ENCODE results near the gene NOL8.

GRCh38 chr9:92324889-92325268 lies 271 bp downstream of the NOL8 start:
- TF ChIP-seq, protein P1, sequence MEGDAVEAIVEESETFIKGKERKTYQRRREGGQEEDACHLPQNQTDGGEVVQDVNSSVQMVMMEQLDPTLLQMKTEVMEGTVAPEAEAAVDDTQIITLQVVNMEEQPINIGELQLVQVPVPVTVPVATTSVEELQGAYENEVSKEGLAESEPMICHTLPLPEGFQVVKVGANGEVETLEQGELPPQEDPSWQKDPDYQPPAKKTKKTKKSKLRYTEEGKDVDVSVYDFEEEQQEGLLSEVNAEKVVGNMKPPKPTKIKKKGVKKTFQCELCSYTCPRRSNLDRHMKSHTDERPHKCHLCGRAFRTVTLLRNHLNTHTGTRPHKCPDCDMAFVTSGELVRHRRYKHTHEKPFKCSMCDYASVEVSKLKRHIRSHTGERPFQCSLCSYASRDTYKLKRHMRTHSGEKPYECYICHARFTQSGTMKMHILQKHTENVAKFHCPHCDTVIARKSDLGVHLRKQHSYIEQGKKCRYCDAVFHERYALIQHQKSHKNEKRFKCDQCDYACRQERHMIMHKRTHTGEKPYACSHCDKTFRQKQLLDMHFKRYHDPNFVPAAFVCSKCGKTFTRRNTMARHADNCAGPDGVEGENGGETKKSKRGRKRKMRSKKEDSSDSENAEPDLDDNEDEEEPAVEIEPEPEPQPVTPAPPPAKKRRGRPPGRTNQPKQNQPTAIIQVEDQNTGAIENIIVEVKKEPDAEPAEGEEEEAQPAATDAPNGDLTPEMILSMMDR (conservative IDR thresholded peaks at IDR 0.05) = no peak
- no peak for TF ChIP-seq EZH2 (IDR thresholded peaks at IDR 0.05; ENCODE audit: low read depth)

All from PC-9 (cell line).